ENCODE results near the gene VIPR2.
A peak's percentile ranks its signal among the peaks of the same experiment; 100 is the strongest.

VIPR2 gene

DNA sequence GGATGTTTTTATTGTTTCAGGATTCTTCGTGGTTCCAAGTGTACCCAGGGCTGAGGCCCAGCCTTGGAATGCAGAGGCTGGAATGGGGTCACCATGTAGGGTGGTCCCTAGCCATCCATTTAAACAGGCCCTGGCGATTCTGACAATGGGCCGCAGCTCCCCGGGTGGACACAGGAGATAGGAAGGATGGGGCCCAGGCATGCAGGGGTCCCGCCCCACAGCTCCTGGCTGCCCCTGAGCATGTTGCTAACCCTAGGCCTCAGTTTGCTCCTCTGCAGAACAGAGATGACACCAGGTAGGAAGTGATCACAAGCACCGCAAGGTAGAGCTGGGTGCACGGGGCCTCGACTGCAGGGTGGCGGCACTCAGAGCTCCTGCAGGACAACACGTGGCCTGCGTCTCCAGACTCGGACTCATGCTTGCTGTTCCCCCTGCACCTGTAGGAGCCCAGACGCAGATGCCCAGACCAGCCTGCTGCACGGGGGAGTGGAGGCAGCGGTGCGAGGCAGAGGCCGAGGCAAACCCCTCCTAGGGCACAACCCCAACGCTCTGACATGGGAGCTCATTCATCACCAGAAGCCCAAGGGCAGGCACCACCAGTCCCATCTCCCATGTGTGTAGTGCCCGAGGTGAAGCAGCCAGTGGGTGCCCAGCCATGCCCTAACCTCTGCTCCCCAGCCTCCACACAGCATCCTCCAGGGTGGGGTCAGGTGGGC, 25.5 kb downstream of the VIPR2 start:
- DNase-seq = no peak

- DNase-seq = no peak
Observed at GRCh38 chr7:159118623-159119022, 26.0 kb downstream of the VIPR2 start.

GRCh38 chr7:159118197-159118595, 26.5 kb downstream of the VIPR2 start:
- DNase-seq = no peak

DNA sequence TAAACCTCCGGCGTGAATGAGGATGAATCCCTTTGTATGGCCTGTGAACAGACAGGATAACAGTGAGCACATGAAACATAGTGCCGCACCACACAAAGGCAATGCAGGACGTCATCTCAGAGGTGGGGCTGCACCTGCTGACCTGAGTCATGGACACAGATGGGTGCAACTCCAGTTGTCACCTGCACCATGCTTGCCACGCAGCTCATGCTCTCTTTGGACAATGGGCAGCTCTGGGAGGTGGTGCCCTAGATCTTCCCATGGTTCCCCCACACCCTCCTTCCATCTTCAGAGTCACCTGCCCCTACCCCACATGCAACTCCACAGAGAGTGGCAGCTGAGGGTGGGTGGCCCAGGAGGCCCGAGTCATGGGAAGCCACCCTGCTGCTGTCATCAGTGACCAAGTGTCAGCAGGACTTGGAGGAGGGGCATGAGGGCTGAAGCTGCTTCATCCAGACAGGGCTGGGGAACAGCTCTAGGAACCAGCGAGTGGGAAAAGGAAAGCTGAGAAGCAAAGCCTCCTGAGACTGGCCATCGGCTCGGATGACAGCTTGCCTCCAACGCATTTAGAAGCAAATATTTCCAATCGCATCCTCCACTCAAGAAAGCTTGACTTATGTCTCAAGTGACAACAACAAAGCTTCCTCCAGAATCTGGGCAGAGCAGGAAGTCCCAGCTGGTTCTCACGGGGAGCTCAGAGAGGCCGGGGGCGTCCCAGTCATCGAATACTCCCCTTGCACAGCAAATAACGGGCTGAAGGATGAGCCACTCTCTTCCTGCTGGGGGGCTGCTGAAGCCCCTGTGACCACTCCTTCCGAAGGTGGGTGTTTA, 27.1 kb downstream of the VIPR2 start:
- no peak for DNase-seq

GRCh38 chr7:159116581-159117339, 27.9 kb downstream of the VIPR2 start:
- DNase-seq = no peak

DNA sequence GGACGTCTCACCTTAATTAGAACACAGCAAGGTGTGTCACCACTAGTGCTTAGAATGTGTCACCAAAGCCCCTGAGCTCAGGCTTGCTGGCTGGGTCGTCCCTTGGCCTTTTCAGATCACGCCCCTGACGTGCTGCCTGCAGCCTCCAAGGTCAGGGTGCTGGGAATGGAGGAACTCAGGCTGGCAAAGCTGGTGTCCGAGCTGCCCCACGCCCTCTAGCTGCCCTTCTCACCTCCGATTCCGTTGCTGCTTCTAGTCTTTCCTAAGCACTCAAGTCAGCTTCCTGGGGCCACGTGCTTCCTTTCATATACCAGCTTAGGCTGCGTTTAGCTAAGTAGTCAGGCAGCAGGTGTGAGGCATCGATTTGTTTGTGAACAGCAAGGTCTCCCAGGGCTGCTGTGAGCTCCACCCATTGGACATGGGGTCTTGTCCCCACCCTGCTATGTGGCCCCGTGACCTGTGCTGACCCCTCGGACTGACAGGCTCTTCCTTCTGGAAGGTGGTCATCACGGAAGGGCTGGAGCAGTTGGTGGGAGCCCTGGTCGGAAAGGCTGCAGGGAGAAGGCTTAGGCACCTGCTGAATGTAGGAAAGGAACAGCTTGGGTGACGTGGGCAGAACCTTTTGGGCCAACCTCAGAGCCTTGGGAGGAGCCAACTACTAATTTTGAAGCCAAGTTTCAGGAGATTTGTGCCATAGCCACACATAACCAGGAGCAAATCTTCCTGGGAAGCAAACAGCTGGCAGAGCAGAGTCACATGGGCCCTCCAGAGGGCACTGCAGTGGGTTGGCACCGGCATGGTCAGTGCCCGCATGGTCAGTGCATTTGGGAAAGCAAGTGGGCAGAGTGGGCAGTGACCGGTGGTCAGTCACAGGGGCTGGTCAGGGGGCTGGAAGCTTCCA, 28.8 kb downstream of the VIPR2 start:
- DNase-seq = no peak

DNA sequence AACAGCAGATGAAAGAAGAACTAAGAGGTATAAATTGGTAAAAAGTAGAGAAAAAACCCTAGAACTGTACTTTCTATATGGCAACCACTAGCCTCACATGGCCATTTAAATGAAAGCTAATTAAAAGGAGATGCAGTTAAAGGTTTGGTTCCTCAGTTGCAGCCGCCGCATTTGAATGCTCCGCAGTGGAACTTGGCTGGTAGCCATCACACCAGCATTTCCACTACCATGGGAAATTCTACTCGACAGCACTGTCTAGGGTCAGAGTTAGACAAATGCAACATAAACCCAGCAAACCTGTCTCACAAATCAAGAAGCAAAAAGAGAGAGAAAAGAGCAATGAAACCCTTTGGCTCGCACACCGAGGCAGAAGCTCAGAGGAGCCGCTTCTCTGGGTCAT, 29.7 kb downstream of the VIPR2 start:
- no peak for DNase-seq

DNA sequence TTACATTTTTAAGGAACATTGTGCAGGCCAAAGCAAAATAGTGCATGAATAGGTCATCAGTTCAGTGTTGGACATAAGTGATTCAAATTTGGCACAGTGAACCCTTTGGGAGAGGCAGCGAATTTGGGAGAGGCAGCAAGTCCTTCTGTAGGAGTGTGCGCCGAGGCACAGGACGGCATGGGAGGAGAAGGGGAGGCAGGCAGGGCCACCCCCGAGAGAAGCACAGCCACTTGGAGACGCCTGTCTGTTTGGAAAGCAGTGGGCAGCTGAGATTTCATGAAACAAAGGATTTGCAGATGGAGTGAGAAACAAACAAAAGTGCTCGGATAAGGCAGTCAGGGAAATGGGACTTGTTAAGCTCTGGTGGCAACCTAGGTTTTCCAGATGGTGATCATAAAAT, 30.6 kb downstream of the VIPR2 start:
- DNase-seq = no peak

DNA sequence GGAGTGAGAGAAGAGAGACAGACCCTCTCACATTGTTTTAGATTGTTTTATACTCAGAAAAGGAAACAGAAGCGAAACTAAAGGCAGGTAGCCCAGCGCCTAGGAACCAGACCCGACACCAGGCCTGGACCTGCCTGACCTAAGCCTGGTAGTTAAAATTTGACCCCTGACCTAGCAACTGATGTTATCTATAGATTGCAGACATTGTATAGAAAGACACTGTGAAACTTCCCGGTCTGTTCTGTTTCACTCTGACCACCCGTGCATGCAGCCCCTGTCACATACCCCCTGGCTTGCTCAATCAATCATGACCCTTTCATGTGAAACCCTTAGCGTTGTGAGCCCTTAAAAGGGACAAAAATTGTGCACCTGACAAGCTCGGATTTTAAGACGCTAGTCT, 31.6 kb downstream of the VIPR2 start:
- DNase-seq = no peak

- no peak for DNase-seq
Observed at GRCh38 chr7:159112136-159113011, 32.3 kb downstream of the VIPR2 start.

DNA sequence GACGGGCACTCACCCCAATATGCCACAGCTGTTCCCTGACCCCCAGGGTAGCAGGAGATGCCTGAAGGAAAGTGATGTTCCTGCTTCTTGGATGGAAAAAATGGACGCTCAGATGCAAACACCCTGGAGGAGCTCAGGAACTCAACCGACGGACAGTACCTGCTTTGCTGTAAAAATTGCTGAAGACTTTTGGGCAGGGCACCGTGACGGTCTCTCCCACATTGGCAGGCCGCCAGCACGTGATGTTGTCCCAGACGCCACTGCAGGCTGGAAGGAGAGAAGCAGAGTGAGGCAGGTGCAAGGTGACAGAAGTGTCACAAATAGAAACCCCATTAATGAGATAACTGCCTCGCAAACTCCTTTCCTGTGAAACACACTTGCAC, 35.0 kb downstream of the VIPR2 start:
- no peak for DNase-seq

- DNase-seq = no peak
Observed at GRCh38 chr7:159108941-159109652, 35.6 kb downstream of the VIPR2 start.

- no peak for DNase-seq
Observed at GRCh38 chr7:159108491-159108890, 36.2 kb downstream of the VIPR2 start.

- no peak for DNase-seq
Observed at GRCh38 chr7:159107161-159107892, 37.3 kb downstream of the VIPR2 start.

- peak; percentile 35 for DNase-seq
Observed at GRCh38 chr7:159105832-159106811, 38.5 kb downstream of the VIPR2 start.

- no peak for DNase-seq
Observed at GRCh38 chr7:159105066-159105780, 39.4 kb downstream of the VIPR2 start.

- no peak for DNase-seq
Observed at GRCh38 chr7:159104188-159104920, 40.3 kb downstream of the VIPR2 start.
